ENCODE results near the gene ARHGEF28.

ARHGEF28 gene

GRCh38 chr5:73751254-73751914 is 125.4 kb downstream of the ARHGEF28 start:
- WGBS (ENCODE audit: insufficient coverage, insufficient read length) = no CpG with 5 or more reads among the region's 7 CpGs
- Histone ChIP-seq H3K36me3 (ENCODE audit: control insufficient read depth, insufficient read depth, low read length) (no peaks in the 10 kb centered on the region), H3K27me3 (ENCODE audit: control insufficient read depth, insufficient read depth, low read length) (no peaks in the 10 kb centered on the region), H3K4me1 (ENCODE audit: control insufficient read depth, insufficient read depth, low read length) (0 out of 2 replicates have a peak, but pooled peaks cover 1% of the 10 kb centered on the region), H3K9me3 (ENCODE audit: control insufficient read depth, insufficient read depth, low read length) (no peaks in the 10 kb centered on the region), H3K27ac (ENCODE audit: low read length) (no peak overlapping the region), H3K4me3 (ENCODE audit: low read length) (no peak overlapping the region)
- no peak for DNase-seq (ENCODE audit: low read depth, low spot score)

- Histone ChIP-seq H3K27ac (ENCODE audit: low read length) (no peak overlapping the region), H3K9me3 (ENCODE audit: control insufficient read depth, insufficient read depth, low read length) (no peaks in the 10 kb centered on the region), H3K4me1 (ENCODE audit: control insufficient read depth, insufficient read depth, low read length) (no peaks in the 10 kb centered on the region), H3K36me3 (ENCODE audit: control insufficient read depth, insufficient read depth, low read length) (no peaks in the 10 kb centered on the region), H3K4me3 (ENCODE audit: low read length) (no peak overlapping the region), H3K27me3 (ENCODE audit: control insufficient read depth, insufficient read depth, low read length) (no peaks in the 10 kb centered on the region)
- no CpG with 5 or more reads among the region's 4 CpGs for WGBS (ENCODE audit: insufficient coverage, insufficient read length)
- no peak for DNase-seq (ENCODE audit: low read depth, low spot score)
These were observed 128.3 kb downstream of the ARHGEF28 start for GRCh38 chr5:73754254-73754653.

DNA sequence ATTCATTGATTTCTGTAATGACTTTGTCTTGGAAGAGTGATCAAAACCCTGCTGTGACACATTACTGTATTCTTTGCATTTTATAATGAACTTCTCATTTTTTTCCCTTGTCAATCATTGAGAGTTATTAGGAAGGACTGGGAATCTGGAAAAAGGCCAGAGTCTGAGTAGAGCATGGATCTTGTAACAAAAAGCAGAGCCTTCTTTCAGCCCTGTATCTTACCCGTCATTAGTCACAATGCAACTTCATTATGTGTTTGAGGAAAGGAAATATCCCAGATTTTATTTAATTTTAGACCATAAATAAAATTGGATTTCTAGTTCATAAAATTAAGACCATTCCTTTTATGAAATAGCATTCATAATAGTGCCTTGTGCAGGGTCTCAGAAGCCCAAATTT is 131.4 kb downstream of the ARHGEF28 start:
- Histone ChIP-seq H3K36me3 (ENCODE audit: control insufficient read depth, insufficient read depth, low read length) (no peaks in the 10 kb centered on the region), H3K4me3 (ENCODE audit: low read length) (no peak overlapping the region), H3K9me3 (ENCODE audit: control insufficient read depth, insufficient read depth, low read length) (no peaks in the 10 kb centered on the region), H3K27ac (ENCODE audit: low read length) (no peak overlapping the region), H3K4me1 (ENCODE audit: control insufficient read depth, insufficient read depth, low read length) (no peaks in the 10 kb centered on the region), H3K27me3 (ENCODE audit: control insufficient read depth, insufficient read depth, low read length) (no peaks in the 10 kb centered on the region)
- WGBS (ENCODE audit: insufficient coverage, insufficient read length) = no CpG with 5 or more reads among the region's 1 CpG
- DNase-seq (ENCODE audit: low read depth, low spot score) = no peak

DNA sequence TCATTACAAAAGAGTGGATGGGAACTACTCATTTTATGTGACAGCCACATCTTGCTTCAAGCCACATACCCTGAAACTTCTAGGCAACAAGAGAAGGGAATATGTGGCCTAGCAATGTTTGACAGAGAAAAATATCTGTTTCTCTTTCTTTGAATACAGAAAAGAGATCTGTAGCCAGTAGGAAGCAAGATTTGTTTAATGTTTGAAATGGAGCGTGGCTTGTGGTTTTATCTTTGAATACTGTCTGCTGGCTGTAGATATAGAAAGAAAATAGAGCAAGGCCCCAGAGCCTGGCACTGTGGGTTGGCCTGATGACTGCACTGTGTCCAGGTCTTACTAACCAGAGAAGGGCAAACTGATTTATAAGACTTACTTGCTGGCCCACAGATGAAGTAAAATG is 133.8 kb downstream of the ARHGEF28 start:
- Histone ChIP-seq H3K36me3 (ENCODE audit: control insufficient read depth, insufficient read depth, low read length) (no peaks in the 10 kb centered on the region), H3K27ac (ENCODE audit: low read length) (no peak overlapping the region), H3K27me3 (ENCODE audit: control insufficient read depth, insufficient read depth, low read length) (no peaks in the 10 kb centered on the region), H3K4me1 (ENCODE audit: control insufficient read depth, insufficient read depth, low read length) (no peaks in the 10 kb centered on the region), H3K9me3 (ENCODE audit: control insufficient read depth, insufficient read depth, low read length) (no peaks in the 10 kb centered on the region), H3K4me3 (ENCODE audit: low read length) (no peak overlapping the region)
- no CpG with 5 or more reads among the region's 1 CpG for WGBS (ENCODE audit: insufficient coverage, insufficient read length)
- no peak for DNase-seq (ENCODE audit: low read depth, low spot score)

GRCh38 chr5:73763300-73764032 is 137.5 kb downstream of the ARHGEF28 start:
- WGBS (ENCODE audit: insufficient coverage, insufficient read length) = no CpG with 5 or more reads among the region's 7 CpGs
- Histone ChIP-seq H3K27ac (ENCODE audit: low read length) (no peak overlapping the region), H3K9me3 (ENCODE audit: control insufficient read depth, insufficient read depth, low read length) (no peaks in the 10 kb centered on the region; the same call in 1 of the 2 replicates)

DNA sequence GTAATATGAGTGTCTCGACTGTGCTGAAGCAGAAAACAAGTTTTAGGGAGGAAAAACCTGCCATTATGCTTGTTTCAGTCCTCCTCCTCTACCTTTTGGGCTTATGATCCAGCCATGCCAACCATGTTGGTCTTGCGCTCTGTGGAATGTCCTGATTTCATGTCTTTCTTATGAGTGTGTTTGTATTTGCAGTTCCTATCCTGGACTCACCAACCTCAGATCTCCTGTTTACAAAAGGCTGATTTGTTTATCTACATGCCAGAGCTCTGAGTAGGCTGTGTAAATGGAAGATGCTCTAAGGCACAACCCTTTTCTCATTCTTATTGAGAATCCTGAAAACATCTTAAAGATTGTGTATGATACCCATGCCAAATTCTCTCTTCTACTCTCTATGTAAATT is 138.6 kb downstream of the ARHGEF28 start:
- no peaks in the 10 kb centered on the region; the same call in 1 of the 2 replicates for H3K9me3 ChIP-seq (ENCODE audit: control insufficient read depth, insufficient read depth, low read length)
- WGBS (ENCODE audit: insufficient coverage, insufficient read length) = no CpG with 5 or more reads among the region's 2 CpGs
- H3K36me3 ChIP-seq (ENCODE audit: control insufficient read depth, insufficient read depth, low read length) = no peaks in the 10 kb centered on the region
- H3K4me1 ChIP-seq (ENCODE audit: control insufficient read depth, insufficient read depth, low read length) = no peaks in the 10 kb centered on the region
- no peaks in the 10 kb centered on the region; the same call in 1 of the 2 replicates for H3K27me3 ChIP-seq (ENCODE audit: control insufficient read depth, insufficient read depth, low read length)
- no peak overlapping the region for H3K27ac ChIP-seq (ENCODE audit: low read length)
- no peak for DNase-seq (ENCODE audit: low read depth, low spot score)
- H3K4me3 ChIP-seq (ENCODE audit: low read length) = no peak overlapping the region

More at GRCh38 chr5:73763300-73764032, 137.5 kb downstream of the ARHGEF28 start:
- Histone ChIP-seq H3K4me1 (ENCODE audit: control insufficient read depth, insufficient read depth, low read length) (no peaks in the 10 kb centered on the region), H3K4me3 (ENCODE audit: low read length) (no peak overlapping the region), H3K27me3 (ENCODE audit: control insufficient read depth, insufficient read depth, low read length) (no peaks in the 10 kb centered on the region; the same call in 1 of the 2 replicates), H3K36me3 (ENCODE audit: control insufficient read depth, insufficient read depth, low read length) (no peaks in the 10 kb centered on the region)
- DNase-seq (ENCODE audit: low read depth, low spot score) = no peak

DNA sequence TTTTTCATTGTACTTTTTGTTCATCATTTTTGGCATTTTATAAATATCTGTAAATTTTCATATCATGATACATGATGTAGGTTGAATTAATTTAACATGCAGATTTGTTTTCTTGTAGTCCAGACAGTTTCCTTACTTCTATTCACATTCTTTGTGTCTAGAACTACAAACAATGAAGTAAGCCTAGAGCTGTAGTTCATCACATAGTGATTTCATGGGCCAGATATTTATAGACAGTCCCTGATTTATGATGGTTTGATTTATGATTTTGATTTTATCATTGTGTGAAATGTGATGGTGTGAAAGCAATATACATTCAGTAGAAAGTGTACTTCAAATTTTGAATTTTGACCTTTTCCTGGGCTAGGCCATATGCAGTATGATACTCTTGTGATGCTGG is 139.0 kb downstream of the ARHGEF28 start:
- H3K9me3 ChIP-seq (ENCODE audit: control insufficient read depth, insufficient read depth, low read length) = no peaks in the 10 kb centered on the region; the same call in 1 of the 2 replicates
- H3K4me3 ChIP-seq (ENCODE audit: low read length) = no peak overlapping the region
- H3K27me3 ChIP-seq (ENCODE audit: control insufficient read depth, insufficient read depth, low read length) = no peaks in the 10 kb centered on the region; the same call in 1 of the 2 replicates
- H3K36me3 ChIP-seq (ENCODE audit: control insufficient read depth, insufficient read depth, low read length) = no peaks in the 10 kb centered on the region
- no peak overlapping the region for H3K27ac ChIP-seq (ENCODE audit: low read length)
- H3K4me1 ChIP-seq (ENCODE audit: control insufficient read depth, insufficient read depth, low read length) = no peaks in the 10 kb centered on the region
- DNase-seq (ENCODE audit: low read depth, low spot score) = no peak

- H3K36me3 ChIP-seq (ENCODE audit: control insufficient read depth, insufficient read depth, low read length) = no peaks in the 10 kb centered on the region
- H3K4me3 ChIP-seq (ENCODE audit: low read length) = no peak overlapping the region
- DNase-seq (ENCODE audit: low read depth, low spot score) = no peak
- whole genome bisulfite sequencing (ENCODE audit: insufficient coverage, insufficient read length) = no CpG with 5 or more reads among the region's 2 CpGs
- H3K4me1 ChIP-seq (ENCODE audit: control insufficient read depth, insufficient read depth, low read length) = no peaks in the 10 kb centered on the region
- H3K9me3 ChIP-seq (ENCODE audit: control insufficient read depth, insufficient read depth, low read length) = no peaks in the 10 kb centered on the region; the same call in 1 of the 2 replicates
- H3K27me3 ChIP-seq (ENCODE audit: control insufficient read depth, insufficient read depth, low read length) = no peaks in the 10 kb centered on the region; the same call in 1 of the 2 replicates
- H3K27ac ChIP-seq (ENCODE audit: low read length) = no peak overlapping the region
These were observed 140.9 kb downstream of the ARHGEF28 start for GRCh38 chr5:73766902-73767301.

DNA sequence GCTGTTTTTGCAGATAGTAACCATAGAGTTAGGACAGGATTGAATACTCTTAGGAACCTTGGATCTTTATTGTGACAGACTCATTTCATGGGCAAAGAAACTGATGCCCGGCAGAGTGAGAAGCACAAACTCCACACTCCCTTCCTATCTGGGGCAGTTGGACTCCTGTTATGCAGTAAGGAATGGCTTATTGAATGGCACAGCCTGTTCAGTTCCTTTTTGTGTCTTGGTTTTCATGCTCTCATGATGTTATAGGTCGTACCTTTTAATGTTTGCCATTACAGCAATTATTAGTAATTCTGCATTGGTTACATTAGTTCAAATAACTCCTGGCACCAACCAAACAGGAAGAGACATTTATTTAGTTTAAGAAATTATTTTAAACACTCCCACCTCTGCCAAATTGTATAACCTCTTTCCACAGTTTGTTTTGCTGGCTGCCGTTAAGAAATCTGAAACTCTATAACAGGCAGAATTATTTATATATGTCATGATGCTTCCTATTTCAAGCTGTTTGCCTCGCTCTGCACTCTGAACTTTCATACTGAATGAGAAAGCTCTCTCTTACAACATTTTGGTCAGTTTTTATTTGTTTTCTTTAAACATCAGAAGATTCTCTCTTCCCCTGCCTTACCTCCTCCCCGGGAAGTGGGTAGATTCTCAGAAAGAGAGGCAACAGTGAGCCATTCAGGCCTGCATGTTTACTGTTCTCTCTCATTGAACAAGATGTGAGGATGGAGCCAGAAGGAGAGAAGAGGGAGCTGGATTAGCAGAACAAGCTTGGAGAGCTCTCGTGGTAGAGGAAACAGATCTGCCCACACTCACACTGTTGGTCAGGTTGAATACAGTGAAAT is 144.4 kb downstream of the ARHGEF28 start:
- no CpG with 5 or more reads among the region's 6 CpGs for WGBS (ENCODE audit: insufficient coverage, insufficient read length)
- H3K4me3 ChIP-seq (ENCODE audit: low read length) = no peak overlapping the region
- no peak for DNase-seq (ENCODE audit: low read depth, low spot score)

DNA sequence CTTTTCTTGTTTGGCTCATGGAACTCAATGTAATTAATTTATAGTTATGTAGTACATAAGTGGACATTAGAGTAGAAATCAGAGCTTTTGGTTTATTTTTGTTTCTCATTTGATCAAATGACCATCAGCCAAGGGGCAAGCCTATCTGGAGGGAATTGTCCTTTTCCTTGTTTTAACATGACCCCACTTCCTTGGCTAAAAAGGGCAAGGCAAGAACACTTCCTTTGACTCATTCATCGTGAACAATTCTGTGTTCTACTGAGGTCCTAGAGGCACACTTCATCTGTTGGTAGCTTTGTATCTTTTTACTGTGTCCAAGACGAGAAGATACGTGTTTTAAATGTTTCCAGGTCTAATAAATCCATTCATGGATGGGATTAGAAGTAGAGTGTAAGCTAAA is 148.9 kb downstream of the ARHGEF28 start:
- Histone ChIP-seq H3K36me3 (ENCODE audit: control insufficient read depth, insufficient read depth, low read length) (no peaks in the 10 kb centered on the region), H3K27me3 (ENCODE audit: control insufficient read depth, insufficient read depth, low read length) (no peaks in the 10 kb centered on the region), H3K4me3 (ENCODE audit: low read length) (no peak overlapping the region), H3K27ac (ENCODE audit: low read length) (no peak overlapping the region), H3K4me1 (ENCODE audit: control insufficient read depth, insufficient read depth, low read length) (no peaks in the 10 kb centered on the region), H3K9me3 (ENCODE audit: control insufficient read depth, insufficient read depth, low read length) (no peaks in the 10 kb centered on the region)
- DNase-seq (ENCODE audit: low read depth, low spot score) = no peak
- no CpG with 5 or more reads among the region's 3 CpGs for WGBS (ENCODE audit: insufficient coverage, insufficient read length)

More for the DNA sequence above, 144.4 kb downstream of the ARHGEF28 start:
- H3K27me3 ChIP-seq (ENCODE audit: control insufficient read depth, insufficient read depth, low read length) = no peaks in the 10 kb centered on the region
- H3K27ac ChIP-seq (ENCODE audit: low read length) = no peak overlapping the region
- no peaks in the 10 kb centered on the region; the same call in 1 of the 2 replicates for H3K9me3 ChIP-seq (ENCODE audit: control insufficient read depth, insufficient read depth, low read length)
- H3K4me1 ChIP-seq (ENCODE audit: control insufficient read depth, insufficient read depth, low read length) = no peaks in the 10 kb centered on the region
- no peaks in the 10 kb centered on the region for H3K36me3 ChIP-seq (ENCODE audit: control insufficient read depth, insufficient read depth, low read length)
